Peyer's patch (tissue), 4 donors: ENCODE results near the gene CTBP1.

Experiments
- POLR2A ChIP-seq, 2 donors: fragments of 450-650 bp; IDR thresholded peaks; one replicate each; pipeline ENCODE4 v1.5.1; 2017; ENCODE audit warnings: antibody characterized with exemption in 2 of 2, mild to moderate bottlenecking in 2 of 2, moderate library complexity in 2 of 2
- TF ChIP-seq, protein P1 (sequence below), 6 experiments: fragments of 450-650 bp in 4 of 6; fragments of 200-600 bp in 2 of 6; sonication (generic) in 1 of 6; IDR thresholded peaks; one replicate each; pipeline ENCODE4 v1.5.1; 2017 to 2019; ENCODE audit warnings: antibody characterized with exemption in 6 of 6, mild to moderate bottlenecking in 3 of 6, moderate library complexity in 1 of 6

DNA sequence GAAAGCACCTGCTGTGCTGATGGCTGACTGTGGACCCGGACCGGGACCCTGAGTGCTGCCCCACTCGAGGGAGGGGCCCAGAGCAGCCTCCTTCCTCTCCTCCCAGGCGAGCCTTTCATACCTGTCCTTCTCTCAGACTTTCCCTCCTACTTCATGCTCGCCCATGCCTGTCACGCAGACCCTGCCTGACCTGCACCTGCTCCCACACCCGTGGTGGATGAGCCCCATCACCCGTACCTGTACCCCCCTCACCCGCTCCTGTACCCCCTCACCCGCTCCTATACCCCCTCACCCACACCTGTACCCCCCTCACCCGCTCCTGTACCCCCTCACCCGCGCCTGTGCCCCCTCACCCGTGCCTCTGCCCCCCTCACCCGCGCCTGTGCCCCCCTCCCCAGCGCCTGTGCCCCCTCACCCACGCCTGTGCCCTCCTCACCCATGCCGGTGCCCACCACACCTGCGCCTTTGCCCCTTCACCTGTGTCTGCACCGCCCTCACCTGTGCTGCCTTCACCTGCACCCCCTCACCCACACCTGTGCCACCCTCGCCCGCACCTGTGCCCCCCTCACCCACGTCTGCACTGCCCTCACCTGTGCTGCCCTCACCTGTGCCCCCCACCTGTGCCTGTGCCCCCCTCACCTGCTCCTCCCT is 46.6 kb upstream of the CTBP1 start:
- TF ChIP-seq POLR2A (IDR thresholded peaks at IDR 0.05) = no peak
- TF ChIP-seq, protein P1, sequence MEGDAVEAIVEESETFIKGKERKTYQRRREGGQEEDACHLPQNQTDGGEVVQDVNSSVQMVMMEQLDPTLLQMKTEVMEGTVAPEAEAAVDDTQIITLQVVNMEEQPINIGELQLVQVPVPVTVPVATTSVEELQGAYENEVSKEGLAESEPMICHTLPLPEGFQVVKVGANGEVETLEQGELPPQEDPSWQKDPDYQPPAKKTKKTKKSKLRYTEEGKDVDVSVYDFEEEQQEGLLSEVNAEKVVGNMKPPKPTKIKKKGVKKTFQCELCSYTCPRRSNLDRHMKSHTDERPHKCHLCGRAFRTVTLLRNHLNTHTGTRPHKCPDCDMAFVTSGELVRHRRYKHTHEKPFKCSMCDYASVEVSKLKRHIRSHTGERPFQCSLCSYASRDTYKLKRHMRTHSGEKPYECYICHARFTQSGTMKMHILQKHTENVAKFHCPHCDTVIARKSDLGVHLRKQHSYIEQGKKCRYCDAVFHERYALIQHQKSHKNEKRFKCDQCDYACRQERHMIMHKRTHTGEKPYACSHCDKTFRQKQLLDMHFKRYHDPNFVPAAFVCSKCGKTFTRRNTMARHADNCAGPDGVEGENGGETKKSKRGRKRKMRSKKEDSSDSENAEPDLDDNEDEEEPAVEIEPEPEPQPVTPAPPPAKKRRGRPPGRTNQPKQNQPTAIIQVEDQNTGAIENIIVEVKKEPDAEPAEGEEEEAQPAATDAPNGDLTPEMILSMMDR (IDR thresholded peaks at IDR 0.05) = no peak
